GM12878 (cell line): ENCODE data around the gene ENOPH1. TPM values are rescaled to one million over a fixed set of nuclear protein-coding genes. Genes with fewer than 3 reads are reported as not detected.
"Not testable (repeated sequence)": the region's sequence is repeated elsewhere in the genome, so short reads cannot be mapped to it uniquely, and the experiment has no call there.

ENCODE experiments used
- ATAC-seq: fragments of 200-7000 bp; cut with Tn5 transposase; 3 replicates; pipeline ENCODE4 v1.9.1; 2020; ENCODE audit warnings: mild to moderate bottlenecking, moderate library complexity
- BruUV-seq: library from RNA; stranded (reverse); fragments of 400-500 nt; replicated peaks from 2 replicates; lab custom pipeline; 2021; lab: Mats Ljungman, UMichigan
- CTCF ChIA-PET: fragments of 300-600 bp; sonication (Branson Sonifier 250); formaldehyde crosslinking; extraction: SDS; loops from one replicate; lab custom pipeline; 2021; ENCODE audit warnings: inconsistent platforms; lab: Yijun Ruan, JAX
- POLR2A ChIA-PET: fragments of 350-600 bp; formaldehyde crosslinking; extraction: SDS; loops from one replicate; lab custom pipeline; 2021; ENCODE audit warnings: inconsistent platforms; lab: Charles Lee
- RAD21 ChIA-PET: fragments of 300-600 bp; sonication (Branson Sonifier 250); formaldehyde crosslinking; loops from one replicate; lab custom pipeline; 2023; ENCODE audit warnings: antibody characterized with exemption; ENCODE audit not compliant: unreplicated experiment; lab: Charles Lee
- SMC1A ChIA-PET: fragments of 300-600 bp; sonication (Branson Sonifier 250); formaldehyde crosslinking; loops from one replicate; lab custom pipeline; 2023; ENCODE audit not compliant: unreplicated experiment, uncharacterized antibody; lab: Charles Lee
- DNase-seq: peaks from one replicate; pipeline ENCODE4 v3.0.0-alpha.2; 2011; ENCODE audit warnings: low read depth, low spot score
- FAIRE-seq: peaks from 3 replicates; lab custom pipeline; 2011; peaks lifted over from hg19 to GRCh38; lab: Jason Lieb, UNC
- H2AFZ ChIP-seq: 2 replicates; pipeline ENCODE4 v1.6.0; 2011; ENCODE audit warnings: low read depth, low read length, control low read depth; ENCODE audit not compliant: control insufficient read depth
- H3K27ac ChIP-seq: 2 replicates; pipeline ENCODE4 v1.5.1; 2011; ENCODE audit warnings: control low read depth; ENCODE audit not compliant: control insufficient read depth, insufficient read depth
- H3K27me3 ChIP-seq, 2 experiments: replicated peaks in 1 of 2; 2 replicates each; pipeline versions ENCODE4 v1.6.0 to v1.6.1; 2011; ENCODE audit warnings: low read length in 1 of 2; ENCODE audit not compliant: control insufficient read depth in 2 of 2, insufficient read depth in 2 of 2
- H3K36me3 ChIP-seq, 2 experiments: 2 replicates each; pipeline ENCODE4 v1.5.1; 2011; ENCODE audit warnings: low read length in 1 of 2; ENCODE audit not compliant: control insufficient read depth in 2 of 2, insufficient read depth in 2 of 2
- H3K4me1 ChIP-seq: 2 replicates; pipeline ENCODE4 v1.6.1; 2011; ENCODE audit warnings: mild to moderate bottlenecking, low read length, moderate library complexity, mixed read lengths; ENCODE audit not compliant: control insufficient read depth, insufficient read depth
- H3K4me2 ChIP-seq: 2 replicates; pipeline ENCODE4 v1.6.0; 2011; ENCODE audit warnings: control low read depth; ENCODE audit not compliant: control insufficient read depth, insufficient read depth
- H3K4me3 ChIP-seq: fragments of 200-600 bp; sonication (generic); 2 replicates; pipeline ENCODE4 v1.5.1; 2016
- H3K79me2 ChIP-seq: 2 replicates; pipeline ENCODE4 v1.6.0; 2011; ENCODE audit warnings: low read length; ENCODE audit not compliant: control insufficient read depth, insufficient read depth
- H3K9ac ChIP-seq: 2 replicates; pipeline ENCODE4 v1.8.0; 2011; ENCODE audit warnings: low read length, control low read depth, mixed read lengths; ENCODE audit not compliant: control insufficient read depth, insufficient read depth
- H3K9me3 ChIP-seq: replicated peaks from 3 replicates; pipeline ENCODE4 v1.5.1; 2011; ENCODE audit warnings: mild to moderate bottlenecking, low read length; ENCODE audit not compliant: control insufficient read depth, insufficient read depth
- H4K20me1 ChIP-seq: 2 replicates; pipeline ENCODE4 v1.6.0; 2011; ENCODE audit not compliant: control insufficient read depth, insufficient read depth
- BACH1 ChIP-seq: fragments of 450-650 bp; IDR thresholded peaks from 2 replicates; pipeline ENCODE4 v1.6.1; 2017; ENCODE audit warnings: mild to moderate bottlenecking, borderline replicate concordance
- BCL3 ChIP-seq: IDR thresholded peaks from 2 replicates; pipeline ENCODE4 v1.6.1; 2011; ENCODE audit warnings: borderline replicate concordance, low read depth, mild to moderate bottlenecking, moderate library complexity, low read length; ENCODE audit not compliant: insufficient read depth, poor library complexity, severe bottlenecking
- CBFB ChIP-seq: IDR thresholded peaks from 2 replicates; pipeline ENCODE4 v1.6.1; 2016; ENCODE audit warnings: antibody characterized with exemption, low read depth
- EGR1 ChIP-seq, 2 experiments: IDR thresholded peaks; 1 replicate in 1 of 2; 2 replicates in 1 of 2; pipeline ENCODE4 v1.6.1; 2011 to 2012; ENCODE audit warnings: low read depth in 2 of 2, low read length in 2 of 2, borderline replicate concordance in 1 of 2, mild to moderate bottlenecking in 1 of 2, moderate library complexity in 1 of 2
- EP300 ChIP-seq, 2 experiments: fragments of 150-350 bp in 1 of 2; IDR thresholded peaks; 2 replicates each; pipeline ENCODE4 v1.6.1; 2011 to 2012; ENCODE audit warnings: low read depth in 2 of 2, low read length in 2 of 2, borderline replicate concordance in 1 of 2, improper control_type of control experiment in 1 of 2, inconsistent platforms in 1 of 2; ENCODE audit not compliant: control insufficient read depth in 1 of 2
- GABPA ChIP-seq: IDR thresholded peaks from 2 replicates; pipeline ENCODE4 v1.6.1; 2014; ENCODE audit warnings: antibody characterized with exemption, low read depth, mild to moderate bottlenecking, inconsistent platforms
- GATAD2B ChIP-seq: fragments of 450-650 bp; conservative IDR thresholded peaks from 2 replicates; pipeline ENCODE4 v1.6.1; 2017; ENCODE audit warnings: low read depth, mild to moderate bottlenecking, moderate library complexity
- KAT2A ChIP-seq: conservative IDR thresholded peaks from 2 replicates; pipeline ENCODE4 v1.6.1; 2011; ENCODE audit warnings: low read depth, low read length; ENCODE audit not compliant: control insufficient read depth
- POLR2AphosphoS5 ChIP-seq: IDR thresholded peaks from 2 replicates; pipeline ENCODE4 v1.6.1; 2011; ENCODE audit warnings: mild to moderate bottlenecking, low read length, inconsistent platforms
- POU2F2 ChIP-seq: IDR thresholded peaks from 3 replicates; pipeline ENCODE4 v1.6.1; 2011; ENCODE audit warnings: low read depth, mild to moderate bottlenecking, low read length, borderline replicate concordance
- SMAD1 ChIP-seq: fragments of 450-650 bp; IDR thresholded peaks from 2 replicates; pipeline ENCODE4 v1.6.1; 2018; ENCODE audit warnings: mild to moderate bottlenecking, low read depth; ENCODE audit not compliant: partially characterized antibody
- TCF3 ChIP-seq: IDR thresholded peaks from 2 replicates; pipeline ENCODE4 v1.6.1; 2012; ENCODE audit warnings: low read depth, mild to moderate bottlenecking, low read length, borderline replicate concordance; ENCODE audit not compliant: insufficient read depth
- ZNF207 ChIP-seq: fragments of 450-650 bp; IDR thresholded peaks from 2 replicates; pipeline ENCODE4 v1.6.1; 2014; ENCODE audit warnings: antibody characterized with exemption, mild to moderate bottlenecking, borderline replicate concordance
- WGBS: methylation state at CpG from one replicate; pipeline ENCODE4 v1.1.6; 2016; ENCODE audit warnings: low lambda C conversion rate; ENCODE audit not compliant: insufficient replicate concordance, insufficient coverage; ENCODE audit errors: missing lambda C conversion rate; 5-methylcytosine and 5-hydroxymethylcytosine counted together
- in situ Hi-C: fragments of 300-500 bp; cut with MboI; formaldehyde crosslinking; loops from 9 replicates; pipeline ENCODE4 v1.14.3; 2018; ENCODE audit warnings: mixed read lengths
- intact Hi-C: fragments of 100-400 bp; cut with micrococcal nuclease; formaldehyde crosslinking; loops from one replicate; pipeline ENCODE4 v1.14.2; 2022; ENCODE audit not compliant: unreplicated experiment
- polyA plus RNA-seq, 11 experiments: library from polyadenylated mRNA; depleted of rRNA in 4 of 11; unstranded in 6 of 11; stranded (reverse) in 5 of 11; fragments of >200 nt; fragmentation: Nextera tagmentation in 4 of 11; fragmentation: Illumina TruSeq in 1 of 11; extraction: Ambion mirVana in 4 of 11; extraction: Trizol in 1 of 11; gene quantifications; 1 replicate in 1 of 11; 2 replicates in 10 of 11; pipeline versions ENCODE4 v1.2.1 to v1.2.3, GENCODE V29; 2011 to 2016; ENCODE audit warnings: inconsistent platforms in 2 of 11, missing spikeins in 2 of 11, low read depth in 1 of 11
- total RNA-seq, 4 experiments: library from RNA; depleted of rRNA in 3 of 4; stranded (reverse); fragments of >200 nt in 3 of 4; fragmentation: Illumina TruSeq in 1 of 4; extraction: Trizol in 1 of 4; gene quantifications; 2 replicates each; pipeline versions ENCODE4 v1.2.1 to v1.2.3, GENCODE V29; 2013 to 2021

ENOPH1 gene
- total and polyA plus RNA-seq, 10 of the 15 experiments (the other 5 are each of a cell fraction or from before 2014, with no cell fraction given) = 24.4 to 83.6 (median 46.7) TPM

DNA sequence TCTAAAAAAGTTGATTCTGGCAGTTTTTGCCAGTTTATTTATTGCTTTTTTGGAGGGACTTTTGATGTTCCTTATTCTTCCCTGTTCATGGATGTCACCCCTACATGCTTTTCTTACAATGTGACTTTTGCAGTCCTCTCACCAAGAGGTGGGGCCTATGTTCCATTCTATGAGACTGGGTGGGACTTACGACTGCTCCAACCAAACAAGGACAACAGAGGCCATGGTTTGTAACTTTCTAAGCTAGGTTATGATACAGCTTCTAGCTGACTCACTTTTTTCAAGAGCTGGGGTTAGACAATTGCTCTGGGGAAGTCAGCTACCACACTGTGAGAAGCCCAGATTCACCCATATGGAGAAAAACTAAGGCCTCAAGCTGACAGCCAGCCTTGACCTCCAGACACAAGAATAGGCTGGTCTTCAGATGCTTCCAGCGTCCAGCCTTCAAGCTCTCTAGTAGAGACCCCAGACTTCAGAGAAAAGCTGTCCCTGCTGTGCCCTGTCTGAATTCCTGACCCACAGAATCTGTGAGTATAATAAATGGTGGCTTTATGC, 39.5 kb downstream of the ENOPH1 start:
- Histone ChIP-seq H3K36me3 (peaks cover 0 to 3% of the 10 kb centered on the region in 2 experiments; a peak in 1 of 4 replicates), H3K9me3 (no peaks in the 10 kb centered on the region), H3K27me3 (no peaks in the 10 kb centered on the region), H2AFZ (no peak overlapping the region), H3K9ac (no peak overlapping the region), H3K79me2 (no peaks in the 10 kb centered on the region), H3K27ac (no peak overlapping the region), H3K4me1 (no peaks in the 10 kb centered on the region), H3K4me2 (no peak overlapping the region), H4K20me1 (no peaks in the 10 kb centered on the region), H3K4me3 (no peak overlapping the region)
- ATAC-seq (no peak; the same call in 2 of the 3 replicates), DNase-seq (no peak), FAIRE-seq (no peak)
- intact Hi-C loops = loop anchor here (10.0 kb wide), 1 partner anchor 815 kb away; the partner anchor contains the start of gene COQ2
- TF ChIP-seq EP300 (IDR thresholded peaks at IDR 0.05; ENCODE audit: borderline replicate concordance in 1 of 2, control insufficient read depth in 1 of 2, low read depth in 2 of 2, low read length in 2 of 2) (no peak), CBFB (no peak), KAT2A (no peak), POLR2AphosphoS5 (no peak), GABPA (no peak), GATAD2B (no peak), ZNF207 (no peak), SMAD1 (no peak), BCL3 (no peak), BACH1 (no peak), EGR1 (IDR thresholded peaks at IDR 0.05; ENCODE audit: borderline replicate concordance in 1 of 2, low read depth in 2 of 2, low read length in 2 of 2) (no peak), POU2F2 (no peak), TCF3 (no peak)
- no TSS peak for BruUV-seq
- whole genome bisulfite sequencing = 97% methylated on average over 2 of the region's 2 CpGs
- CTCF ChIA-PET = interaction anchor here (1.0 to 1.4 kb wide), 3 partner anchors 10 to 269 kb away, joined by 3 to 6 read pairs (median 4); no protein-coding TSS in a partner anchor
- POLR2A ChIA-PET = interaction anchor here (0.5 kb wide), 1 partner anchor 1216 kb away, joined by 3 read pairs; no protein-coding TSS in a partner anchor
- in situ Hi-C loops = no loop called here
- SMC1A ChIA-PET = interaction anchor here (0.6 to 1.1 kb wide), 2 partner anchors 8 to 15 kb away, joined by 3 read pairs; no protein-coding TSS in a partner anchor
- RAD21 ChIA-PET = no interaction called here

DNA sequence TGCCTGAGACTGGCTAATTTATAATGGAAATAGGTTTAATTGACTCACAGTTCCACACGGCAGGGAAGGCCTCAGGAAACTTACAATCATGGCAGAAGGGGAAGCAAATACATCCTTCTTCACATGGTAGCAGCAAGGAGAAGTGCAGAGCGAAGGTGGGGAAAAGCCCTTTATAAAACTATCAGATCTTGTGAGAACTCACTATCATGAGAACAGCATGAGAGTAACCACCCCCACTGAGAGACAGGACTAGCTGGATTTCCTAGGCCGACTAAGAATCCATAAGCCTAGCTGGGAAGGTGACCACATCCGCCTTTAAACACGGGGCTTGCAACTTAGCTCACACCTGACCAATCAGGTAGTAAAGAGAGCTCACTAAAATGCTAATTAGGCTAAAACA, 42.7 kb downstream of the ENOPH1 start:
- H3K36me3 ChIP-seq, H3K79me2 ChIP-seq, H2AFZ ChIP-seq, H4K20me1 ChIP-seq, DNase-seq, H3K4me3 ChIP-seq, H3K9ac ChIP-seq, H3K27ac ChIP-seq, H3K9me3 ChIP-seq, in situ Hi-C loops, H3K4me1 ChIP-seq, RAD21 ChIA-PET, ATAC-seq, CTCF ChIA-PET, H3K4me2 ChIP-seq, POLR2A ChIA-PET, H3K27me3 ChIP-seq, BruUV-seq, FAIRE-seq, intact Hi-C loops: not testable (repeated sequence)
- 92% methylated on average over 5 of the region's 5 CpGs for WGBS
- SMC1A ChIA-PET = interaction anchor here (0.9 kb wide), 1 partner anchor 13 kb away, joined by 3 read pairs; no protein-coding TSS in a partner anchor
